Measurements from ENCODE around the gene QRICH2.

QRICH2 gene

DNA sequence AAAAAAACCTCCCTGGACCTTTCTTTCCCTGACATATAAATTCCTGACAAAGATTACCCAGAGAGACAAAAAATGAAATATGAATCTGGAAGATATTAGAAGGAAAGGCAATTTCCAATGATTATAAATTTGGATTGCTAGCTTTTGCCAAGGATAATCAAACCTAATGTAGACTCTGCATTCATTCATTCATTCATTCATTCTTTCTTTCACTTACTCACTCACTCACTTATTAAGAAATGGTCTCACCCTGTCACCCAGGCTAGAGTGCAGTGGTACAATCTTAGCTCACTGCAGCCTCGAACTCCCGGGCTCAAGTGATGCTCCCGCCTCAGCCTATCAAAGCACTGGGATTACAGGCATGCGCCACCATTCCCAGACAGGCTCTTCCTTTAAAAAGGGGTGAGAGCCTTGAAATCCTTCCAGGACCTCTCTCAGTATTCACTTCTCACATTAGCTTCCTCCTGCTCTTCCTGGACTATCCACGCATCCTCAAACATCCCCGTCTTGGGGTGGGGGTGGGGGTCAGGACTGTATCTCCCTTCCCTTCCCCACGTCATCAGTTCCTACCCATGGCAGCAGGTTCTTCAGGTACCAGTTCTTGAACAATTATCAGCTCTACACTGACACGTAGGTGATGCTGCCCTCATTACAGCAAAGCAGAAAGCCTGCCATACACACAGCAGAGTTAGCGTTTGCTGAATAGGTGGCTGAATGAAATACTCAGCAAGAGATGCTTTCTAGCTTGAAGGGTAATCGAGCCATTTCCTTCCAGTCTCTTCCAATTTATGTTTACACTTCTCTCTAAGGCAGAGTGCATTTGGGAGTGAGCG lies 25.8 kb upstream of the QRICH2 start:
- Histone ChIP-seq H3K4me2 (ENCODE audit: insufficient read depth, low read length) (no peak overlapping the region), H2AFZ (ENCODE audit: low read depth, low read length) (no peak overlapping the region), H3K27me3 (ENCODE audit: insufficient read depth, low read length, poor library complexity) (no peaks in the 10 kb centered on the region), H3K36me3 (ENCODE audit: insufficient read depth, low read length) (peaks cover 38% of the 10 kb centered on the region), H3K9me3 (ENCODE audit: insufficient read depth, low read length, severe bottlenecking) (no peaks in the 10 kb centered on the region), H3K79me2 (ENCODE audit: insufficient read depth, low read length) (peaks cover 17% of the 10 kb centered on the region), H3K4me1 (ENCODE audit: insufficient read depth, low read length) (no peaks in the 10 kb centered on the region), H3K9ac (ENCODE audit: low read depth, low read length) (no peak overlapping the region), H3K27ac (ENCODE audit: low read length) (no peak overlapping the region), H4K20me1 (ENCODE audit: insufficient read depth, low read length) (peaks cover 5% of the 10 kb centered on the region; the same call in 1 of the 2 replicates), H3K4me3 (ENCODE audit: low read depth in 1 of 2, low read length in 2 of 2) (no peak overlapping the region)
- no peak for ATAC-seq (ENCODE audit: insufficient read depth, low read depth)
- DNase-seq = no peak
- TF ChIP-seq, protein P1, sequence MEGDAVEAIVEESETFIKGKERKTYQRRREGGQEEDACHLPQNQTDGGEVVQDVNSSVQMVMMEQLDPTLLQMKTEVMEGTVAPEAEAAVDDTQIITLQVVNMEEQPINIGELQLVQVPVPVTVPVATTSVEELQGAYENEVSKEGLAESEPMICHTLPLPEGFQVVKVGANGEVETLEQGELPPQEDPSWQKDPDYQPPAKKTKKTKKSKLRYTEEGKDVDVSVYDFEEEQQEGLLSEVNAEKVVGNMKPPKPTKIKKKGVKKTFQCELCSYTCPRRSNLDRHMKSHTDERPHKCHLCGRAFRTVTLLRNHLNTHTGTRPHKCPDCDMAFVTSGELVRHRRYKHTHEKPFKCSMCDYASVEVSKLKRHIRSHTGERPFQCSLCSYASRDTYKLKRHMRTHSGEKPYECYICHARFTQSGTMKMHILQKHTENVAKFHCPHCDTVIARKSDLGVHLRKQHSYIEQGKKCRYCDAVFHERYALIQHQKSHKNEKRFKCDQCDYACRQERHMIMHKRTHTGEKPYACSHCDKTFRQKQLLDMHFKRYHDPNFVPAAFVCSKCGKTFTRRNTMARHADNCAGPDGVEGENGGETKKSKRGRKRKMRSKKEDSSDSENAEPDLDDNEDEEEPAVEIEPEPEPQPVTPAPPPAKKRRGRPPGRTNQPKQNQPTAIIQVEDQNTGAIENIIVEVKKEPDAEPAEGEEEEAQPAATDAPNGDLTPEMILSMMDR (IDR thresholded peaks at IDR 0.05; ENCODE audit: borderline replicate concordance, extremely low read depth, low read length, poor library complexity, severe bottlenecking) = no peak
- no peak for TF ChIP-seq EZH2 (IDR thresholded peaks at IDR 0.05; ENCODE audit: borderline replicate concordance, low read depth, low read length, severe bottlenecking)

DNA sequence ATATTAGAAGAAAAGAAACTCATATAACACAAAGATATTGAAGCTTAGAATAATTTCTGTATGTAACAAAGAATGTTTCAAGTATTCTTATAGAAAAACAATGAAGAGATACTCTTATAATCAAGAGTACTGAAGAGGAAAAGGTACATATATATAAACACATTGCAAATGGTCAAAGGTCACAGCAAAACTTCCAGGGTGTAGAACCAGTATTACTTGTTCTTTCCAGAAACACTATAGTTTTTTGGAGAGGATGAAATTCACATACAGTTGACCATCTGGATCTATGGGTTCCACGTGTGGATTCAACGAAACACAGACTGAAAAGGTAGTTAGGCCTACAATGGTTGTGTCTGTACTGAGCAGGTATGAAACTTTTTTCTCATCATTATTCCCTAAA lies 23.0 kb upstream of the QRICH2 start:
- Histone ChIP-seq H3K4me2 (ENCODE audit: insufficient read depth, low read length) (no peak overlapping the region), H3K9ac (ENCODE audit: low read depth, low read length) (no peak overlapping the region), H3K79me2 (ENCODE audit: insufficient read depth, low read length) (peaks cover 12% of the 10 kb centered on the region), H2AFZ (ENCODE audit: low read depth, low read length) (no peak overlapping the region), H3K9me3 (ENCODE audit: insufficient read depth, low read length, severe bottlenecking) (no peaks in the 10 kb centered on the region), H3K4me3 (ENCODE audit: low read depth in 1 of 2, low read length in 2 of 2) (no peak overlapping the region), H3K27ac (ENCODE audit: low read length) (no peak overlapping the region), H4K20me1 (ENCODE audit: insufficient read depth, low read length) (peaks cover 5% of the 10 kb centered on the region; the same call in 1 of the 2 replicates), H3K36me3 (ENCODE audit: insufficient read depth, low read length) (peaks cover 61% of the 10 kb centered on the region), H3K27me3 (ENCODE audit: insufficient read depth, low read length, poor library complexity) (no peaks in the 10 kb centered on the region), H3K4me1 (ENCODE audit: insufficient read depth, low read length) (no peaks in the 10 kb centered on the region)
- no peak for ATAC-seq (ENCODE audit: insufficient read depth, low read depth)
- TF ChIP-seq, protein P1 (IDR thresholded peaks at IDR 0.05; ENCODE audit: borderline replicate concordance, extremely low read depth, low read length, poor library complexity, severe bottlenecking) = no peak
- no peak for TF ChIP-seq EZH2 (IDR thresholded peaks at IDR 0.05; ENCODE audit: borderline replicate concordance, low read depth, low read length, severe bottlenecking)
- no peak for DNase-seq

DNA sequence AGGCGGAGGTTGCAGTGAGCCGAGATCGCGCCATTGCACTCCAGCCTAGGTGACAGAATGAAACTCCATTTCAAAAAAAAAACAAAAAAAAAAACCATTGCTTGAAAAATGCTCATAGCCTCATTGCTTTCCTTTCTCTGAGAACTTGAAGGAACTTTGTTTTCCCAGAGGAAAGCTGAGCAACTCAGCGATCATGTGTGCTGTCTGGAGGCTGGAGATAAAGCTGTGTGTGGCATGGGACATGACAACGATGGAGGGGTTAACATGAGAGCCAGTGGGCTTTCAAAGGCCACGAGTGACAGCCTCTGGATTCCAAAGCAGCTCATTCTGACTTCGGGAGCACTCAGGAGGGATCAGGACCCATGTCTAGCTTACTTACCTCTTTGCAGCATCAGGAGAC lies 21.6 kb upstream of the QRICH2 start:
- no peaks in the 10 kb centered on the region for H3K4me1 ChIP-seq (ENCODE audit: insufficient read depth, low read length)
- no peak overlapping the region for H2AFZ ChIP-seq (ENCODE audit: low read depth, low read length)
- no peak overlapping the region for H3K4me3 ChIP-seq (ENCODE audit: low read depth in 1 of 2, low read length in 2 of 2)
- TF ChIP-seq, protein P1 (IDR thresholded peaks at IDR 0.05; ENCODE audit: borderline replicate concordance, extremely low read depth, low read length, poor library complexity, severe bottlenecking) = no peak
- no peak for TF ChIP-seq EZH2 (IDR thresholded peaks at IDR 0.05; ENCODE audit: borderline replicate concordance, low read depth, low read length, severe bottlenecking)
- H4K20me1 ChIP-seq (ENCODE audit: insufficient read depth, low read length) = peaks cover 5% of the 10 kb centered on the region; the same call in 1 of the 2 replicates
- H3K27ac ChIP-seq (ENCODE audit: low read length) = no peak overlapping the region
- no peaks in the 10 kb centered on the region for H3K9me3 ChIP-seq (ENCODE audit: insufficient read depth, low read length, severe bottlenecking)
- no peaks in the 10 kb centered on the region for H3K27me3 ChIP-seq (ENCODE audit: insufficient read depth, low read length, poor library complexity)
- peaks cover 7% of the 10 kb centered on the region for H3K79me2 ChIP-seq (ENCODE audit: insufficient read depth, low read length)
- H3K9ac ChIP-seq (ENCODE audit: low read depth, low read length) = no peak overlapping the region
- no peak for DNase-seq
- no peak for ATAC-seq (ENCODE audit: insufficient read depth, low read depth)
- H3K36me3 ChIP-seq (ENCODE audit: insufficient read depth, low read length) = peaks cover 62% of the 10 kb centered on the region
- H3K4me2 ChIP-seq (ENCODE audit: insufficient read depth, low read length) = no peak overlapping the region
